ENCODE measurements around the gene ZNF532.
A peak's percentile ranks its signal among the peaks of the same experiment; 100 is the strongest.

Gene ZNF532

DNA sequence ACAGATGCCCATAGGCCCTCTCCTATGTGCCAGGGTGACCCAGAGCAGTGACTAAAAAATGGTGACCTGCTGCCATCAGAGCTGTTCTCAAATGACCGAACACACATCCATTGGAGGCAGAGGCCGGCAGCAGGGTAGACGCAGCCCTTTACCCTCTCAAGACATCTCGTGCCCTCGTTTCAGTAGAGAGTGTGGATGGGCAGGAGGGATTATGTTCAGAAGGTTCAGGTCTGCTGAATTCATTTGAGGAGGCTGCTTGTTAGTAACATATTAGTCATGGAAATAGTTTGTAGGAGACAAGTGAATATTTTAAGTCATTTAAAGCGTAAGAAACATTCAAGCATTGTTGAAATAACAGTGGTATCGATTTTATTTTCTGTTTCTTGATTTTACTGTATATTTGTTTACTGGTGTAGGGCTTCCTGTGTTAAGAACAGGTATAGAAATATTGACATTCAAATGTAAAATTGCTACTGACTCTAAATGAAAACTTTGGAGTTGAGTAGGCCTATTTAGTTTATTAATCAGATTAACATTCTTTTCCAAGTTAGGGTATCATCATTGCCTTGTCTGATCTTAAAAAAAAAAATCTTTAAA lies 82.6 kb downstream of the ZNF532 start:
- Histone ChIP-seq H3K9me3 (ENCODE audit: low read length) (no peaks in the 10 kb centered on the region), H3K4me1 (ENCODE audit: insufficient read depth, low read length, severe bottlenecking) (peaks cover 96% of the 10 kb centered on the region), H3F3A (ENCODE audit: insufficient read depth, low read length) (peaks cover 12% of the 10 kb centered on the region; the same call in 1 of the 2 replicates), H3K79me2 (ENCODE audit: insufficient read depth, low read length) (no peaks in the 10 kb centered on the region), H4K20me1 (ENCODE audit: insufficient read depth, low read length) (no peaks in the 10 kb centered on the region), H3K36me3 (ENCODE audit: insufficient read depth, low read length) (peaks cover 68% of the 10 kb centered on the region), H3K9me2 (ENCODE audit: low read depth, low read length) (no peaks in the 10 kb centered on the region), H3K9ac (ENCODE audit: low read length) (peak overlapping the region; percentile 62), H2AFZ (ENCODE audit: low read length) (no peak overlapping the region), H3K4me2 (ENCODE audit: low read length) (peak overlapping the region; percentile 55), H3K27ac (ENCODE audit: low read depth, low read length, poor library complexity, severe bottlenecking) (peak overlapping the region; percentile 99), H3K27me3 (ENCODE audit: insufficient read depth, low read length) (no peaks in the 10 kb centered on the region), H3K4me3 (ENCODE audit: low read depth, low read length, poor library complexity, severe bottlenecking) (peak overlapping the region; percentile 9)
- no peak for TF ChIP-seq EZH2 (IDR thresholded peaks at IDR 0.05; ENCODE audit: borderline replicate concordance, low read length)
- TF ChIP-seq, protein P1, sequence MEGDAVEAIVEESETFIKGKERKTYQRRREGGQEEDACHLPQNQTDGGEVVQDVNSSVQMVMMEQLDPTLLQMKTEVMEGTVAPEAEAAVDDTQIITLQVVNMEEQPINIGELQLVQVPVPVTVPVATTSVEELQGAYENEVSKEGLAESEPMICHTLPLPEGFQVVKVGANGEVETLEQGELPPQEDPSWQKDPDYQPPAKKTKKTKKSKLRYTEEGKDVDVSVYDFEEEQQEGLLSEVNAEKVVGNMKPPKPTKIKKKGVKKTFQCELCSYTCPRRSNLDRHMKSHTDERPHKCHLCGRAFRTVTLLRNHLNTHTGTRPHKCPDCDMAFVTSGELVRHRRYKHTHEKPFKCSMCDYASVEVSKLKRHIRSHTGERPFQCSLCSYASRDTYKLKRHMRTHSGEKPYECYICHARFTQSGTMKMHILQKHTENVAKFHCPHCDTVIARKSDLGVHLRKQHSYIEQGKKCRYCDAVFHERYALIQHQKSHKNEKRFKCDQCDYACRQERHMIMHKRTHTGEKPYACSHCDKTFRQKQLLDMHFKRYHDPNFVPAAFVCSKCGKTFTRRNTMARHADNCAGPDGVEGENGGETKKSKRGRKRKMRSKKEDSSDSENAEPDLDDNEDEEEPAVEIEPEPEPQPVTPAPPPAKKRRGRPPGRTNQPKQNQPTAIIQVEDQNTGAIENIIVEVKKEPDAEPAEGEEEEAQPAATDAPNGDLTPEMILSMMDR (IDR thresholded peaks at IDR 0.05; ENCODE audit: low read length) = no peak

DNA sequence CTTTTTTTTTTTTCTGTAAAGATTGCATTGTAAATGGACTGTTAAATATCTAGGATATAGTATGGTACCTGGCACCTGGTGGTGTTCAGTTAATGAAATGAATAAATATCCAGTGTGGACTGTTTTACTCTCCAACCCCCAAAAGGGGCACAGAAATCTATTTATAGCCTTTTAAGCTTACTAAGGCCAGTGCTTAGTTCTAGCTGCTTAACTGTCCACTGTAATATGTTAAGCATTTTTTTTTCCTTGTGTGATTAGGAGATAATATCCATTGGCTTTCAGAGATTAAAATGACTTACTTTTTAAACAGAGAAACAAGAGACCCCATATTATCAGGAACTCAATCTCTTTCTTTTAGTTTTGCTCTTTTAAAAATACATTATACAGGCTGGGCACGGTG lies 84.4 kb downstream of the ZNF532 start:
- H3K79me2 ChIP-seq (ENCODE audit: insufficient read depth, low read length) = no peaks in the 10 kb centered on the region
- H2AFZ ChIP-seq (ENCODE audit: low read length) = no peak overlapping the region
- peaks cover 78% of the 10 kb centered on the region for H3K4me1 ChIP-seq (ENCODE audit: insufficient read depth, low read length, severe bottlenecking)
- H3K4me2 ChIP-seq (ENCODE audit: low read length) = no peak overlapping the region
- H3K27ac ChIP-seq (ENCODE audit: low read depth, low read length, poor library complexity, severe bottlenecking) = peak overlapping the region; percentile 99
- H3K4me3 ChIP-seq (ENCODE audit: low read depth, low read length, poor library complexity, severe bottlenecking) = no peak overlapping the region
- H3K9ac ChIP-seq (ENCODE audit: low read length) = no peak overlapping the region
- H4K20me1 ChIP-seq (ENCODE audit: insufficient read depth, low read length) = no peaks in the 10 kb centered on the region
- peaks cover 76% of the 10 kb centered on the region for H3K36me3 ChIP-seq (ENCODE audit: insufficient read depth, low read length)
- H3K9me3 ChIP-seq (ENCODE audit: low read length) = no peaks in the 10 kb centered on the region
- peaks cover 12% of the 10 kb centered on the region; the same call in 1 of the 2 replicates for H3F3A ChIP-seq (ENCODE audit: insufficient read depth, low read length)
- H3K9me2 ChIP-seq (ENCODE audit: low read depth, low read length) = no peaks in the 10 kb centered on the region
- H3K27me3 ChIP-seq (ENCODE audit: insufficient read depth, low read length) = no peaks in the 10 kb centered on the region
- TF ChIP-seq, protein P1 (IDR thresholded peaks at IDR 0.05; ENCODE audit: low read length) = no peak
- no peak for TF ChIP-seq EZH2 (IDR thresholded peaks at IDR 0.05; ENCODE audit: borderline replicate concordance, low read length)

DNA sequence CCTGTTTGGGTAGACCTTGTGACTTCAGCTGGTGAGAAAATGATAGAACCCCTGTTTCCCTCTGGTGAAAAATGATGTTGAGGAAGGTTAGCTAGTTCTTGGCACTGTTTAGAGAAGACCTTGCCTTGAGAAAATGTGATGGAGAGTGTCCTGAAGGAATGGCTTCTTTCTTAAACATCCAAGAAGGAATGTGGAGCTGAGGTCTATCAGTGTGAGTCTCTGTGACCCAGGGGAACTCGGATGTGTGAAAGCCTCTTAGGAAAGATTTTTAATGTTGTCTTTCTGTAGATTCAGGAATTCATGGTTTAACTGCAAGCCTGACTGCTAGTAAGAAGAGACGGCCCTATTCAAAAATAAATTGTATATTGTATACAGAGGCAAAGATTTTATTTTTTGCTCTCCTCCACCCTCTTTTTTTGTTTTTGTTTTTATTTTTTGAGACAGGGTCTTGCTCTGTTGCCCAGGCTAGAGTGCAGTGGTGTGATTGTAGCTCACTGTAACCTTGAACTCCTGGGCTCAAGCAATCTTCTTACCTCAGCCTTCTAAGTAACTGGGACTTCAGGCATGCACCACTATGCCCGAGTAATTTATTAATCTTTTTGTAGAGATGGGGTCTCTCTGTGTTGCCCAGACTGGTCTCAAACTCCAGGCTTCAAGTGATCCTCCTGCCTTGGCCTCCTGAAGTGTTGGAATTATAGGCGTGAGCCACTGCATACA lies 87.5 kb downstream of the ZNF532 start:
- Histone ChIP-seq H3K4me2 (ENCODE audit: low read length) (no peak overlapping the region), H3F3A (ENCODE audit: insufficient read depth, low read length) (no peaks in the 10 kb centered on the region), H3K27ac (ENCODE audit: low read depth, low read length, poor library complexity, severe bottlenecking) (peak overlapping the region; percentile 49), H3K4me1 (ENCODE audit: insufficient read depth, low read length, severe bottlenecking) (peaks cover 47% of the 10 kb centered on the region), H3K4me3 (ENCODE audit: low read depth, low read length, poor library complexity, severe bottlenecking) (no peak overlapping the region), H2AFZ (ENCODE audit: low read length) (no peak overlapping the region), H3K9ac (ENCODE audit: low read length) (no peak overlapping the region), H3K27me3 (ENCODE audit: insufficient read depth, low read length) (no peaks in the 10 kb centered on the region), H4K20me1 (ENCODE audit: insufficient read depth, low read length) (no peaks in the 10 kb centered on the region), H3K36me3 (ENCODE audit: insufficient read depth, low read length) (peaks cover 91% of the 10 kb centered on the region), H3K9me3 (ENCODE audit: low read length) (no peaks in the 10 kb centered on the region), H3K9me2 (ENCODE audit: low read depth, low read length) (no peaks in the 10 kb centered on the region), H3K79me2 (ENCODE audit: insufficient read depth, low read length) (no peaks in the 10 kb centered on the region)
- TF ChIP-seq, protein P1 (IDR thresholded peaks at IDR 0.05; ENCODE audit: low read length) = no peak
- no peak for TF ChIP-seq EZH2 (IDR thresholded peaks at IDR 0.05; ENCODE audit: borderline replicate concordance, low read length)

Measured in OCI-LY1 (cell line).